G401 (cell line): ENCODE results near the gene TELO2. TPM values are rescaled to one million over a fixed set of nuclear protein-coding genes. Genes with fewer than 3 reads are reported as not detected.
"Not testable (repeated sequence)": the region's sequence is repeated elsewhere in the genome, so short reads cannot be mapped to it uniquely, and the experiment has no call there.

Experiments used
- DNase-seq: peaks from one replicate; pipeline ENCODE4 v3.0.0-alpha.2; 2015; ENCODE audit warnings: low spot score
- in situ Hi-C: cut with HindIII; loops from 2 replicates; pipeline ENCODE4 v1.10.0; 2016; ENCODE audit warnings: low sequenced_read_pairs, mixed read lengths
- total RNA-seq: library from RNA; depleted of rRNA; stranded (reverse); fragments of >200 nt; shearing (Covaris generic); gene quantifications from 2 replicates; pipeline ENCODE4 v1.2.3, GENCODE V29; 2014

TELO2 gene
- total RNA-seq, 1 experiment from 2014 or later, result 97.8 TPM

DNA sequence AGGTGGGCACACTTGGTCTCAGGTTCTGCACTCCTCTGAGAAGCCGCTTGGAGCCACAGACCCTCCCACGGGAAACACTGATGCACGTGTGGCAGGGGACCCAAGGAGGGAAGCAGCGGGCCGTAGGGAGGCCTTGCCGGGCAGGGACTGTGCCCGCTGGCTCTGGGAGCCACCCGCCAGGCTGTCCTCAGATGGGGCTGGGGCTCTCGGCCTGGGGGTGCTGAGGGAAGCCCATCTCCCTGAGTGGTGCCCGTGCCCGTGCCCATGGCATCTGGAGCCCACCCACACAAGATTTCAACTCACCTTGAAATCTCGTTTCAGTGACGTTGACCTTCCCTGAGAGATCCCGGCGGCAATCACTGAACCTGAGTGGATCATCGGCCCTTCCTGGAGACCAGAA is 36.2 kb upstream of the TELO2 start:
- in situ Hi-C loops, result no loop called here
- no peak for DNase-seq

DNA sequence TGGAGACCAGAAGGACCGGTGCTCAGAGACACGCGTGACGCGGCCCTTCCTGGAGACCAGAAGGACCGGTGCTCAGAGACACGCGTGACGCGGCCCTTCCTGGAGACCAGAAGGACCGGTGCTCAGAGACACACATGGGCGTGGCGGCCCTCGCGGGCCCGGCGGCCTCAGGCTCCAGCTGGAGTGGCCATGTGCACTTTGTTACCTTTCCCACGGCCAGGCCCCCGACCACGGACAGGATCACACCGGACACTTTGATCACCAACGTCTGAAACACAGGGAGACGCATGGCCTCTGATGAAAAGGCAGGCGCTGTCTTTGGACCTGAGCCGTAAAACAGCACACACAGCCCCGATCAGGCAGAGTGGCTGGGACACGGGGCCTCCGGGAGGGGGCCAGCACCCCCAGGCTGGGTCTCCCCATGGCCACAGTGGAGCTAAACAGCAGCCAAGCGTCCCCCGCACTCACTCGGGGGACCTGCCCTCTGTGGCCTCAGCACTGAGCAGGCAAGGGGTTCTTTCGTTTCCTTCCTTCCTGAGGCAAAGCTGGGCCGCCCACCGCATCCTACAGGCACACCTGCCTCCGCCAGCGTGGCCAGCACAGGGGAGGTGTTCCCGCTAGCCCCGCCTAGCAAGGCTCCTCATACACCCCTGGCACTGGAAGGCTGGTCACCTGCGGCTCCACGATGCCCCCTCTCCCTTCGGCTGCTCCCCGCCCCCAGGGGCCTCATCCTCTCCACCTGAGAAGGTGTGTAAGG is 35.5 kb upstream of the TELO2 start:
- in situ Hi-C loops, result no loop called here
- DNase-seq, result no peak

GRCh38 chr16:1458336-1458976 is 34.7 kb upstream of the TELO2 start:
- DNase-seq, result no peak

DNA sequence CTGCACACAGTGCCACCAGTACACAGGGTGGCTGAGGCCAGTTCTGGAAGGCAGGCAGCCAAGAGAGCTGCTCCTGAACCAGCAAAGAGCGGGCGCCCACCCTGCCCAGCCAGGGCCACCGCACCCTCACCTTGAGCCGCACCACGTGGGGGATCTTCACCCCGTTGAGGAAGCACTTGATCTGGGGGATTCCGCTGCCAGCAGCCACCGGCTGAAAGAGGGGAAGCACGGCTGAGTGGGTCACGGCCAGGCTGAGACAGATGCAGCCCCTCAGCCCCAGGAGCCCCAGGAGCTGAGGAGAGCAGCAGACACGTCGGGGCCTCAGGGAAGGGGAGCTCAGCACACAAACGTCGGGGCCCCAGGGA is 34.2 kb upstream of the TELO2 start:
- no peak for DNase-seq
- in situ Hi-C loops, result no loop called here

More at GRCh38 chr16:1458336-1458976, 34.7 kb upstream of the TELO2 start:
- in situ Hi-C loops, result no loop called here

- in situ Hi-C loops, result no loop called here
- DNase-seq, result no peak
These were observed 33.2 kb upstream of the TELO2 start for GRCh38 chr16:1459967-1460366.

DNA sequence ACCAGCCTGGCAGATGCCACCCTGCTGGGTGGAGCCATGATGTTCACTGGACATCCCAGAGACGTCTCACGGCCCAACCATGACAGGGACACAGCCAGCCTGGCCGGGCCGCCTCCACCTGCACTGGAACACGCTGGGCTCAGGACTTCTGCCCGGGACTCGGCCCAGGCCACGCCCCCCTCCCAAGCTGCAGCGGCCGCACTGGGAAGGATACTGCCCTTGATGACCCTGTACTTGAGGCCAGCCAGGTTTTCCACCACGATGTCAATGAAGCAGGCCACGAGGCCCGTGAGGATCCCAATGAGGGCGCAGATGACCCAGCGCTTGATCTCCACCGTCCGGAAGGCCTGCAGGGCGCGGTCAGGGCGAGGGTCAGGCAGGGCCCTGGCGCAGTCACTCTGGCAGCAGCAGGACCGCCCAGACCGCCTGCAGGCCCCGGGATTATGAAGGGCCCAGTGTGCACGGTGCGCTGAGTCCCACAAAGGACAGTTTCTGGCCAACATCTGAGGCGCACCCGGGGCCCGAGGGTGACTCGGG is 32.5 kb upstream of the TELO2 start:
- in situ Hi-C loops, result no loop called here
- DNase-seq, result no peak

GRCh38 chr16:1461146-1461545 is 32.0 kb upstream of the TELO2 start:
- in situ Hi-C loops, result no loop called here
- DNase-seq, result no peak

DNA sequence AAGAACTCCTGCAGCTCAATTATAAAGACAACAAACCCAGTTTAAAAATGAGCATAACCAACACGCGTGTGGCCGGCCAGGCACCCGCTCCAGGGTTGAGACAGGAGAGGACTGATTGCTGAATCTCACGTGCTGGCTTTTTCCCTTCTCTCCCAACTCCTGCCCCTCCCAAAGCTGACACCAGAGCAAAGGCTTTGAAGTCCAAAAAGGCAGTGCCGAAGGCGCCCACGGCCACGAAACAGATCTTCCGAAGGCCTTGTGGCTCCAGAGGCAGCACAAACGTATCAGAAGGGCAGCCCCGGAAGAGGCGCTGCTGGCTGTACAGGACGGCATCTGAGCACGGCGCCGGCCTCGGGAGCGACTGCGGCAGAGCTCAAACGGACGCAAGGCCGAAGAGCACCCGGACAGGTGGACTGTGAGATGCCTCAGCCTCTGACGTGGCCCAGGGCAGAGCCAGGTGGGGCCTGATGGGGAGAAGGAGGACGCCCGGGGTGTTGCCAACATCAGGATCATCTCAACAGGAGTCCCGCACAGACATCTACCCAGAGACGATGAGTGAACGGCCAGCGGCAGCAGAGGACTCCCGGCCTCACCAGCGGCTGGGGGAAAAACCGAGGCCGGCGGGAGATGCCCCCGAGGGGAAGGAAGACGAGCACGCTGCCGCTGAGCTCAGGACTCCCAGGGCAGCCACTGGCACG is 28.8 kb upstream of the TELO2 start:
- no peak for DNase-seq
- in situ Hi-C loops, result no loop called here

DNA sequence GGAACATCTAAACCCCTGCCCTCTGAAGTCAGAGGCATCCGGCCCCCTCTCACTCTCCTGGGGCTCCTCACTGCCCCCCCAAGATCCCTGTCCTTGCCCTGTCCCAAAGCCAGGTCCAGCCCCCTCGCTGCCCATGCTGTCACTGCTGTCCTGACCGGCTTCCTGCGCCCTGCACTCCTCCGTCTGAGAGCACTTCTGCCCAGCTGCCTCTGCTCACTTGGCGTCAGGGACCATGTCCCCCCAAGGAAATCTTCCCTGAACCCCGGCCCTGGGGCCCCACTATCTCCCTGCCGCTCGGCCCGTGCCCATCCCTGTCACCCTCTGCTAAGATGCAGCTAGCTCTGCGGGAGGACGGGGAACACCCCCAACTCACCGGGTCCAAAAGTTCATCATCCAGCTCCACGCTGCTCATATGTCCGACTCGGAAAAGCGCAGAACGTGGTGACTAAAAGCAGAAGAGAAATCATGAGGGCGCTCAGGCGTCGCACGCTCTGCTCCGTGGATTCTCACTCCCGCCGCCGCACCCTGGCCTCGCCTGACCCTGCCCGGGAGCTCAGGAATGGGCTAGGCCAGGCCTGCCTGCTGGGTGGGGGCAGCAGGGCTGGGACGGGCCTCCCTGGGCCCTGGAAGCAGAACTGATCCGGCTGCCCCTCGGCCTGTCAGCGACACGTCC is 28.1 kb upstream of the TELO2 start:
- in situ Hi-C loops, result no loop called here
- no peak for DNase-seq

GRCh38 chr16:1465567-1465915 is 27.6 kb upstream of the TELO2 start:
- no peak for DNase-seq
- in situ Hi-C loops, result no loop called here

DNA sequence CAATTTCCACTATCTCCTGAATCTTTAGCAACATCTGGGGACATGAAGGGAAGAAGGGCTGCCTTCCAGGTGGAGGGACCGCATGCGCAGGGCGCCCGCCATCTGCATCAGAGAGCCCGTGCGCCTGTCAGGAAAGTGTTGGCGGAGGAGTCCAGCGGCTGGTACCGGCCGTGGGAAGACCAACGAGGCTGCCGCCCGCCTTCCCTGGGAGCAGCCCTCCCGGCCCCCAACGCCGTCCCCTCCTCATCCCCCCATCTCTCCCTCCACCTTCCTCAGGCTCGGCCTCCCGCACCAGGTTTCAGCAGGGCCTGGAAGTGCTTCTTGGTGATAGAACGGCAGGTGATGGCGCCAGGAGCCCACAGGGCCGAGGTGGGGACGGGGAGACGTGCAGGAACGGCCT is 27.1 kb upstream of the TELO2 start:
- DNase-seq, result no peak
- in situ Hi-C loops, result no loop called here

- in situ Hi-C loops, result no loop called here
- peak; percentile 24 for DNase-seq
These were observed 26.1 kb upstream of the TELO2 start for GRCh38 chr16:1466968-1467521.

DNA sequence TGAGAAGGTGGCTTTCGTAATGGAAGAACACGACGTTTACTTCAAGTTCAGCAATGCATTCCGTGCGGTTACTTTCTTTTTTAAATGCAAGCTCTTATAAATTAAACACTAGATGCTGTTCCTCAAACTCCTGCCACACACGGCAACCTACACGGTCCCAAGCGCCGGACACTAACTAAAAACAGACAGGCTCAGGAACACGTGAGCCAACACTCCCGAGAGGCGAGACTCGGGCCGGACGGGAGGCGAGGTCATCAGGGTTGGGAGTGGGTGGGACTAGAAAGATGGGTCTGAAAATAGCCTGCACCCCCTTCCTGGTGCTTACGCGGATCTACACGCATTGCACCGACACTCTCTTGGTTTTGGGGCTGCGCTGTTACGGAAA is 24.7 kb upstream of the TELO2 start:
- no peak for DNase-seq
- in situ Hi-C loops, result no loop called here

DNA sequence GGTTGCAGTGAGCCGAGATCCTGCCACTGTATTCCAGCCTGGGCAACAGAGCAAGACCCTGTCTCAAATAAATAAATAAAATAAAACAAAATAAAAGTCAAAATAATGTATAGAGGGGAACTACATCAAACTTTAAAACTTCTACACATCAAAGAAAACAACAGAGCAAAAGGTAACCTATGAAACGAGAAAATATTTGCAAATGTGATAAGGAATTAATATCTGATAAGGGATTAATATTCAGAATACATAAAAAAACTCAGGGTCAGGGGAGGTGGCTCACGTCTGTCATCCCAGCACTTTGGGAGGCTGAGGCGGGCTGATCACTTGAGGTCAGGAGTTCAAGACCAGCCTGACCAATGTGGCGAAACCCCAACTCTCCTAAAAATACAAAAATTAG is 24.0 kb upstream of the TELO2 start:
- DNase-seq, in situ Hi-C loops: not testable (repeated sequence)

DNA sequence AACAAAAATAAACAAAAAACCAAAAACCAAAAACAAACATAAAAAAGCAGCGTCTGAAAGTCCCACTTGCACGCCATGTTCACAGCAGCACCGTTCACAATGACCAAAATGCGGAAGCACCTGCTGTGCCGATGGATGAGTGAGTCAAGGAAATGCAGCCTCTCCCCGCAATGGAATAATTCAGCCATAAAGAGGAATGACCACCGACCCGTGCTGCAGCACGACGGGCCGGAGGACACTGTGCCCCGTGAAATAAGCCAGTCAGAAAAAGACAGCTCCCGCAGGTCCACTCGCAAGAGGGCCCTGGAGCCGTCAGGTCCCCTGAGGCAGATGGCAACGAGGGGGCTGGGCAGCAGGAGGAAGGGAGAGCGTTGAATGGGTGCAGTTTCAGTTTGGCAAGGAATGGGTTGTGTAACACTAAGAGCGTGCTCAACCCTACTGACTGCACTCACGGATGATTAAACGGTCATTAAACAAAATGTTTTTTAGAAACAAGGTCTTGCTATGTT is 23.4 kb upstream of the TELO2 start:
- in situ Hi-C loops, result no loop called here
- DNase-seq, result no peak

DNA sequence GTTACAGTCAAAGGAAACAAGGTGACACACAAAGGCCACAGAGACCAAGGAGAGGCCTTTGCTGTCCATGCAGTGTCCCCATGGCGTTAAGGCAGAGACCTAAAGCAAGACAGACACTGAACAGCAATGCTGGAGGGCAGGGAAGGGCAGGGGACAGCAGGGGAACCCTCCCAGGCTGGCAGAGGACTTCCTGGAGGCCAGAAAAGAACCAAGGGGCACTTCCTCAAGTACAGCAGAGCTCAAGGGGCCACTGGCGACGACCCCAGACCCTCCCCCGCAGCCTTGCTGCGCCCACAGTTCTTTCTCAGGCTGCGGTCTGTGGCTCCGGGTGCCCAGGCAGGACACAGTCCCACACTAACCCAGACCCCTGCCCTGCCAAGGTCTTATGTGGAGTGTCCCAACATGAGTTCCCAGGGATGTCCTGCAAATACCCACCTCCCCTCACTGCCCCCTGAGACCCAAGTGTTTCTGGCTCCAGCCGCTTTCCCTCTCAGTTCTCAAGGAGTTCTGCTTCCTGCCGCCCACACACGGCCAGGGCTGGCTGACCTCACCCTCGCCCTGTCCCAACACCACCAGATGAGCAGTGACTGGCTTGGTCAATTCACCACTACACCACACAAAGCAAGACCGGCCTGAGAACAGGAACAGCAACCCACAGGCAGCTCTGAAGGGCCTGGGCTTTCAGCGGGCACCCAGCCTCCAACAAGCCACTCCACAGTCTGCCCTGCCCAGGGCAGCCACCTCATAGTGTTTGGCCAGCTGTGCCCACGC is 22.5 kb upstream of the TELO2 start:
- no peak for DNase-seq
- in situ Hi-C loops, result no loop called here

DNA sequence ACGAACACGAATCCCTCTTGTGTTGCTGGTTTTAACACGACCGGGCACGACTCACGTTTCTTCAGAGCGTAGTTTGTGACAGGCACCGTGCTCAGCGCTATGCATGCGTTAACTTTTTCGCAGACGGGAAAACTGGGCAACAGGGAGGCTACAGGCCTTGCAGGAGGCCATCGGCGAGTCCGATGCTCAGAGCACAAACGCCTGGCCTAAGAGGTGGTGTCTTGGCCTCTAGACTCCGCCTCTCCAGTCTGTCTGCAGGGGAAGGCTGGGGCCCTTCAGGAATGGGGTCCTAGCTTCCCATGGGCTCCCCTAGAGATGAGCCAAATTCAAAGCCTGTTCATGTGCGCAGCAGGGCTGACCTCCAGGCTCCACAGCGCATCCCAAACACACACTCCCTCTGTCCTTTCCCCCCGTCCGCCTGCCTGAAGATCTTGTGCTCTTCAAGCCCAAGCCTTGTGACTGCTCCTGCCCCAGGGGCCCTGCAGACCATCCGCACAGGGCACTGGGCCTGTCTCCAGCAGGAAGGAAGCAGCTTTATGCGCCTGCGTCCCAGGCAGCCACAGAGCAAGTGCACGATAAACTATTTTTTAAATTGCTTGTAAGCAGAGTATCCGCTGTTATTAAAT is 21.5 kb upstream of the TELO2 start:
- in situ Hi-C loops, result no loop called here
- no peak for DNase-seq

- in situ Hi-C loops, result no loop called here
- DNase-seq, result no peak
These were observed 20.2 kb upstream of the TELO2 start for GRCh38 chr16:1472974-1473373.
